ENCODE measurements around the gene CPZ.

The CPZ gene

GRCh38 chr4:8592366-8593263 is at the start of gene CPZ:
Gene CPZ (plus strand): TSS chr4:8592765. CDS start chr4:8592834, 69 bp downstream.
- Mint-ChIP-seq H3K36me3 (ENCODE audit: low read depth) (no peaks in the 10 kb centered on the region), H3K9me3 (no peaks in the 10 kb centered on the region), H3K27me3 (peaks cover 18% of the 10 kb centered on the region), H3K4me1 (no peaks in the 10 kb centered on the region), H3K4me3 (no peak within 1 kb of the TSS), H3K27ac (no peak within 1 kb of the TSS)
- no peak for ATAC-seq
- DNase-seq = no peak

GRCh38 chr4:8542776-8543525 is 49.6 kb upstream of the CPZ start:
- ATAC-seq = no peak
- peaks cover 2% of the 10 kb centered on the region for H3K4me1 Mint-ChIP-seq
- H3K27me3 Mint-ChIP-seq = no peaks in the 10 kb centered on the region
- DNase-seq = no peak
- H3K36me3 Mint-ChIP-seq (ENCODE audit: low read depth) = no peaks in the 10 kb centered on the region
- H3K4me3 Mint-ChIP-seq = no peak overlapping the region
- H3K27ac Mint-ChIP-seq = no peak overlapping the region
- no peaks in the 10 kb centered on the region for H3K9me3 Mint-ChIP-seq

- ATAC-seq (no peak), DNase-seq (no peak)
- no peaks in the 10 kb centered on the region for H3K36me3 Mint-ChIP-seq (ENCODE audit: low read depth)
- no peak overlapping the region for H3K27ac Mint-ChIP-seq
- H3K4me3 Mint-ChIP-seq = no peak overlapping the region
- no peaks in the 10 kb centered on the region for H3K27me3 Mint-ChIP-seq
- H3K9me3 Mint-ChIP-seq = no peaks in the 10 kb centered on the region
- peaks cover 2% of the 10 kb centered on the region for H3K4me1 Mint-ChIP-seq
Measured at GRCh38 chr4:8543623-8544022, 48.9 kb upstream of the CPZ start.

GRCh38 chr4:8544282-8544681 is 48.3 kb upstream of the CPZ start:
- no peak for DNase-seq
- Mint-ChIP-seq H3K27me3 (no peaks in the 10 kb centered on the region), H3K4me3 (no peak overlapping the region), H3K9me3 (no peaks in the 10 kb centered on the region), H3K4me1 (peaks cover 2% of the 10 kb centered on the region), H3K27ac (no peak overlapping the region), H3K36me3 (ENCODE audit: low read depth) (no peaks in the 10 kb centered on the region)
- no peak for ATAC-seq

- no peaks in the 10 kb centered on the region for H3K36me3 Mint-ChIP-seq (ENCODE audit: low read depth)
- H3K9me3 Mint-ChIP-seq = no peaks in the 10 kb centered on the region
- DNase-seq = no peak
- ATAC-seq = no peak
- H3K27me3 Mint-ChIP-seq = no peaks in the 10 kb centered on the region
- H3K4me1 Mint-ChIP-seq = peaks cover 2% of the 10 kb centered on the region
- no peak overlapping the region for H3K4me3 Mint-ChIP-seq
- no peak overlapping the region for H3K27ac Mint-ChIP-seq
Measured at GRCh38 chr4:8544741-8545438, 47.7 kb upstream of the CPZ start.

- Mint-ChIP-seq H3K36me3 (ENCODE audit: low read depth) (no peaks in the 10 kb centered on the region), H3K4me1 (no peaks in the 10 kb centered on the region), H3K27ac (no peak overlapping the region), H3K9me3 (no peaks in the 10 kb centered on the region), H3K27me3 (no peaks in the 10 kb centered on the region), H3K4me3 (no peak overlapping the region)
- ATAC-seq (no peak), DNase-seq (no peak)
Measured at GRCh38 chr4:8545439-8545765, 47.2 kb upstream of the CPZ start.

GRCh38 chr4:8546766-8547107 is 45.8 kb upstream of the CPZ start:
- H3K27ac Mint-ChIP-seq = no peak overlapping the region
- no peaks in the 10 kb centered on the region for H3K27me3 Mint-ChIP-seq
- H3K36me3 Mint-ChIP-seq (ENCODE audit: low read depth) = no peaks in the 10 kb centered on the region
- no peaks in the 10 kb centered on the region for H3K4me1 Mint-ChIP-seq
- H3K9me3 Mint-ChIP-seq = no peaks in the 10 kb centered on the region
- DNase-seq = no peak
- ATAC-seq = no peak
- no peak overlapping the region for H3K4me3 Mint-ChIP-seq

GRCh38 chr4:8547108-8547911 is 45.3 kb upstream of the CPZ start:
- Mint-ChIP-seq H3K4me3 (no peak overlapping the region), H3K4me1 (no peaks in the 10 kb centered on the region), H3K27ac (no peak overlapping the region), H3K27me3 (no peaks in the 10 kb centered on the region), H3K36me3 (ENCODE audit: low read depth) (no peaks in the 10 kb centered on the region), H3K9me3 (no peaks in the 10 kb centered on the region)
- DNase-seq (no peak), ATAC-seq (no peak)

- Mint-ChIP-seq H3K27ac (no peak overlapping the region), H3K9me3 (no peaks in the 10 kb centered on the region), H3K4me1 (no peaks in the 10 kb centered on the region), H3K27me3 (no peaks in the 10 kb centered on the region), H3K4me3 (no peak overlapping the region), H3K36me3 (ENCODE audit: low read depth) (no peaks in the 10 kb centered on the region)
- no peak for DNase-seq
- ATAC-seq = no peak
Measured at GRCh38 chr4:8547912-8548730, 44.4 kb upstream of the CPZ start.

GRCh38 chr4:8548731-8549351 is 43.7 kb upstream of the CPZ start:
- Mint-ChIP-seq H3K36me3 (ENCODE audit: low read depth) (no peaks in the 10 kb centered on the region), H3K4me3 (no peak overlapping the region), H3K27me3 (no peaks in the 10 kb centered on the region), H3K4me1 (no peaks in the 10 kb centered on the region), H3K9me3 (no peaks in the 10 kb centered on the region), H3K27ac (no peak overlapping the region)
- no peak for ATAC-seq
- DNase-seq = no peak

GRCh38 chr4:8549352-8549931 is 43.1 kb upstream of the CPZ start:
- Mint-ChIP-seq H3K27me3 (no peaks in the 10 kb centered on the region), H3K9me3 (no peaks in the 10 kb centered on the region), H3K27ac (no peak overlapping the region), H3K36me3 (ENCODE audit: low read depth) (no peaks in the 10 kb centered on the region), H3K4me3 (no peak overlapping the region), H3K4me1 (no peaks in the 10 kb centered on the region)
- no peak for DNase-seq
- ATAC-seq = no peak

GRCh38 chr4:8550691-8551090 is 41.9 kb upstream of the CPZ start:
- no peaks in the 10 kb centered on the region for H3K4me1 Mint-ChIP-seq
- DNase-seq (no peak), ATAC-seq (no peak)
- H3K9me3 Mint-ChIP-seq = no peaks in the 10 kb centered on the region
- no peak overlapping the region for H3K4me3 Mint-ChIP-seq
- no peaks in the 10 kb centered on the region for H3K36me3 Mint-ChIP-seq (ENCODE audit: low read depth)
- no peak overlapping the region for H3K27ac Mint-ChIP-seq
- H3K27me3 Mint-ChIP-seq = no peaks in the 10 kb centered on the region

- no peak for ATAC-seq
- no peak overlapping the region for H3K27ac Mint-ChIP-seq
- H3K4me3 Mint-ChIP-seq = no peak overlapping the region
- no peaks in the 10 kb centered on the region for H3K4me1 Mint-ChIP-seq
- H3K27me3 Mint-ChIP-seq = peaks cover under 1% of the 10 kb centered on the region
- H3K9me3 Mint-ChIP-seq = no peaks in the 10 kb centered on the region
- no peak for DNase-seq
- no peaks in the 10 kb centered on the region for H3K36me3 Mint-ChIP-seq (ENCODE audit: low read depth)
Measured at GRCh38 chr4:8552024-8552423, 40.5 kb upstream of the CPZ start.

Measured in activated naive CD8-positive, alpha-beta T cell treated with anti-CD3 and anti-CD28 coated beads, Interleukin-2, amount 50 U/mL, for 24 hours (primary cell).